HCT116 (cell line): ENCODE measurements around the gene SNAP91. TPM values are rescaled to one million over a fixed set of nuclear protein-coding genes. Genes with fewer than 3 reads are reported as not detected.

Experiments
- ATAC-seq: fragments of 200-7000 bp; cut with Tn5 transposase; 2 replicates; pipeline ENCODE4 v1.9.1; 2020; ENCODE audit warnings: mild to moderate bottlenecking, moderate library complexity
- BruUV-seq: library from RNA; stranded (reverse); fragments of 400-500 nt; replicated peaks from 2 replicates; lab custom pipeline; 2021; lab: Mats Ljungman, UMichigan
- CTCF ChIA-PET: fragments of 300-600 bp; sonication (Branson Sonifier 250); formaldehyde crosslinking; loops from one replicate; lab custom pipeline; 2021; ENCODE audit warnings: antibody characterized with exemption; lab: Charles Lee
- POLR2A ChIA-PET: fragments of 300-600, 350-600 bp; sonication (Branson Sonifier 250); formaldehyde crosslinking; loops from one replicate; lab custom pipeline; 2021; ENCODE audit warnings: antibody characterized with exemption; lab: Charles Lee
- RAD21 ChIA-PET, 2 experiments: fragments of 300-600 bp; sonication (Branson Sonifier 250); formaldehyde crosslinking; loops; one replicate each; lab custom pipeline; 2023; ENCODE audit warnings: low total read pairs in 2 of 2; ENCODE audit not compliant: uncharacterized antibody in 2 of 2, unreplicated experiment in 2 of 2, low non-redundant PET in 1 of 2; lab: Charles Lee
- DNase-seq: peaks from one replicate; pipeline ENCODE4 v3.0.0-alpha.2; 2010; ENCODE audit warnings: low read depth, low spot score
- H2AFZ ChIP-seq: fragments of 200-600 bp; shearing (Covaris generic), sonication (generic); 2 replicates; pipeline ENCODE4 v1.6.1; 2017; ENCODE audit warnings: low read depth, mixed run types, mixed read lengths, antibody characterized with exemption, low read length; ENCODE audit not compliant: poor library complexity, severe bottlenecking
- H3K27ac ChIP-seq: 2 replicates; pipeline ENCODE4 v1.5.1; 2012; ENCODE audit warnings: low read depth, low read length
- H3K27me3 ChIP-seq: fragments of 200-600 bp; sonication (generic); 2 replicates; pipeline ENCODE4 v1.6.1; 2016; ENCODE audit warnings: mixed run types, low read length, mixed read lengths; ENCODE audit not compliant: insufficient read depth
- H3K36me3 ChIP-seq, 2 experiments: fragments of 200-500 bp in 1 of 2; fragments of 200-600 bp in 1 of 2; sonication (Bioruptor generic) in 1 of 2; sonication (generic) in 1 of 2; 2 replicates each; pipeline versions ENCODE4 v1.5.1 to v1.6.1; 2014 to 2016; ENCODE audit warnings: low read length in 2 of 2, inconsistent platforms in 1 of 2, mixed read lengths in 1 of 2, mixed run types in 1 of 2; ENCODE audit not compliant: insufficient read depth in 2 of 2, control insufficient read depth in 1 of 2
- H3K4me1 ChIP-seq, 2 experiments: fragments of 200-600 bp in 1 of 2; sonication (generic) in 1 of 2; 2 replicates each; pipeline versions ENCODE4 v1.5.1 to v1.6.1; 2012 to 2017; ENCODE audit warnings: low read length in 2 of 2, inconsistent platforms in 1 of 2, mild to moderate bottlenecking in 1 of 2, mixed read lengths in 1 of 2, mixed run types in 1 of 2, moderate library complexity in 1 of 2; ENCODE audit not compliant: insufficient read depth in 2 of 2, control insufficient read depth in 1 of 2
- H3K4me2 ChIP-seq: fragments of 200-600 bp; sonication (generic); 2 replicates; pipeline ENCODE4 v1.6.1; 2017; ENCODE audit warnings: mixed run types, low read length, mixed read lengths
- H3K4me3 ChIP-seq, 2 experiments: fragments of 200-600 bp in 1 of 2; sonication (generic) in 1 of 2; replicated peaks in 1 of 2; 2 replicates each; pipeline ENCODE4 v1.5.1; 2011 to 2016; ENCODE audit warnings: low read length in 2 of 2, control low read depth in 1 of 2, low read depth in 1 of 2, mild to moderate bottlenecking in 1 of 2, mixed read lengths in 1 of 2, mixed run types in 1 of 2
- H3K79me2 ChIP-seq: fragments of 200-600 bp; sonication (generic); 2 replicates; pipeline ENCODE4 v1.6.1; 2017; ENCODE audit warnings: mild to moderate bottlenecking, mixed run types, low read length, moderate library complexity, mixed read lengths; ENCODE audit not compliant: insufficient read depth
- H3K9ac ChIP-seq: fragments of 200-600 bp; sonication (generic); 2 replicates; pipeline ENCODE4 v1.6.1; 2016; ENCODE audit warnings: low read length, mixed read lengths
- H3K9me2 ChIP-seq: fragments of 200-600 bp; sonication (generic), shearing (Covaris generic); 2 replicates; pipeline ENCODE4 v1.6.1; 2017; ENCODE audit warnings: mixed run types, mild to moderate bottlenecking, moderate library complexity; ENCODE audit not compliant: insufficient read depth
- H3K9me3 ChIP-seq, 2 experiments: fragments of 200-500 bp in 1 of 2; fragments of 200-600 bp in 1 of 2; sonication (Bioruptor generic) in 1 of 2; sonication (generic) in 1 of 2; 2 replicates each; pipeline ENCODE4 v1.6.1; 2014 to 2017; ENCODE audit warnings: low read length in 2 of 2, mixed read lengths in 2 of 2, inconsistent platforms in 1 of 2, low read depth in 1 of 2, mild to moderate bottlenecking in 1 of 2, mixed run types in 1 of 2, moderate library complexity in 1 of 2; ENCODE audit not compliant: control insufficient read depth in 1 of 2, insufficient read depth in 1 of 2
- H4K20me1 ChIP-seq: fragments of 200-600 bp; sonication (generic), shearing (Covaris generic); 2 replicates; pipeline ENCODE4 v1.6.1; 2017; ENCODE audit warnings: mixed run types, mild to moderate bottlenecking, moderate library complexity; ENCODE audit not compliant: insufficient read depth
- CBX3 ChIP-seq: IDR thresholded peaks from 2 replicates; pipeline ENCODE4 v1.6.1; 2012; ENCODE audit warnings: low read depth
- CTCF ChIP-seq, 3 experiments: fragments of 200-600 bp in 1 of 3; sonication (generic) in 1 of 3; IDR thresholded peaks in 2 of 3; conservative IDR thresholded peaks in 1 of 3; 2 replicates each; pipeline ENCODE4 v1.5.1; 2012 to 2017; ENCODE audit warnings: low read depth in 2 of 3, low read length in 2 of 3, antibody characterized with exemption in 1 of 3, borderline replicate concordance in 1 of 3, control low read depth in 1 of 3, mild to moderate bottlenecking in 1 of 3, mixed read lengths in 1 of 3, mixed run types in 1 of 3, moderate library complexity in 1 of 3; ENCODE audit not compliant: insufficient read depth in 1 of 3
- JUND ChIP-seq: IDR thresholded peaks from 2 replicates; pipeline ENCODE4 v1.6.1; 2012
- MAX ChIP-seq: IDR thresholded peaks from 2 replicates; pipeline ENCODE4 v1.6.1; 2012
- RAD21 ChIP-seq: IDR thresholded peaks from 2 replicates; pipeline ENCODE4 v1.6.1; 2012; ENCODE audit warnings: low read depth, mild to moderate bottlenecking
- SIN3A ChIP-seq: IDR thresholded peaks from 2 replicates; pipeline ENCODE4 v1.6.1; 2012; ENCODE audit warnings: low read depth
- intact Hi-C: fragments of 100-400 bp; cut with micrococcal nuclease; formaldehyde crosslinking; loops from 2 replicates; pipeline ENCODE4 v1.10.0; 2022
- total RNA-seq: library from RNA; stranded (reverse); gene quantifications from one replicate; pipeline ENCODE4 v1.2.1, GENCODE V29; 2021; ENCODE audit not compliant: unreplicated experiment

The SNAP91 gene
- total RNA-seq, 1 experiment from 2014 or later: not detected

GRCh38 chr6:83536034-83536646, 172.8 kb downstream of the SNAP91 start:
- ATAC-seq: peak; percentile 85
- intact Hi-C loops: no loop called here

More at GRCh38 chr6:83536034-83536646, 172.8 kb downstream of the SNAP91 start:
- BruUV-seq: no TSS peak
- peak; percentile 36 for DNase-seq
- H4K20me1 ChIP-seq: no peaks in the 10 kb centered on the region
- ChIA-PET RAD21 (no interaction called here), POLR2A (no interaction called here), CTCF (interaction anchor here (0.6 to 1.2 kb wide), 19 partner anchors 9 to 1274 kb away, joined by 3 to 22 read pairs (median 4); partner anchors contain the start of genes DOP1A, PRSS35 and UBE3D)
- H3K79me2 ChIP-seq: no peaks in the 10 kb centered on the region
- H3K9me3 ChIP-seq: no peaks in the 10 kb centered on the region
- no peak overlapping the region for H3K27ac ChIP-seq
- H3K4me3 ChIP-seq: no peak overlapping the region
- no peaks in the 10 kb centered on the region for H3K36me3 ChIP-seq
- TF ChIP-seq RAD21: peak; percentile 58
- peak; percentile 32 to 98 (median 82); a peak in 5 of 6 replicates for TF ChIP-seq CTCF (IDR thresholded peaks at IDR 0.05 in 2 of 3, conservative IDR thresholded peaks at IDR 0.05 in 1 of 3; ENCODE audit: borderline replicate concordance in 1 of 3, insufficient read depth in 1 of 3, low read depth in 2 of 3, low read length in 2 of 3)
- TF ChIP-seq JUND: no peak
- no peak for TF ChIP-seq SIN3A
- TF ChIP-seq CBX3: no peak
- no peak for TF ChIP-seq MAX
- H3K9me2 ChIP-seq: no peaks in the 10 kb centered on the region
- H3K9ac ChIP-seq: no peak overlapping the region
- peak overlapping the region; percentile 6 for H2AFZ ChIP-seq
- no peak overlapping the region for H3K4me2 ChIP-seq
- H3K4me1 ChIP-seq: no peaks in the 10 kb centered on the region
- H3K27me3 ChIP-seq: no peaks in the 10 kb centered on the region
